ENCODE measurements around the gene TCFL5. TPM values are rescaled to one million over a fixed set of nuclear protein-coding genes. Genes with fewer than 3 reads are reported as not detected.
A peak's percentile ranks its signal among the peaks of the same experiment; 100 is the strongest.

TCFL5 gene
- total RNA-seq, 4 donors from 2014 or later = 15.3 to 26.6 (median 20.6) TPM

DNA sequence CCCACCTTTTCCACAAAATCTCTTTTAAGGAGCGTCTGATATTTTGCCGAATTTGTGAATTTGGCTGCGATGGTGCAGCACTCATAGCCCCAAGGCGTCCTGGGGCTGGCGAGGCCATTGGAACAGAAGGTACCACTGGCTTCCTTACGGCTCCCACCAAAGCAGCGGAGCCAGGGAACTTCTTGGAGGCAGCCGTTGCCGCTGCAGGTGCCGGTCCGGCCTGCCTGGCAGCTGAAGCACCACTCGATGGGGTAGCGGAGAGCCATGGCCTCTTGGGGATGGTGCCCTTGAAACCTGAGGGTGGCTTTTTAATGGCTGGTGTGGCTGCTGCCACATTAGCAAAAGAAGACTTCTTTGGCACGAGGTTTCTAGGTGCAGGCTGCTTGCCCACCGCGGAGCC, 34.9 kb upstream of the TCFL5 start:
- WGBS, 2 donors = 80 to 82% methylated on average over 8 to 13 of the region's 16 CpGs
- peaks cover 16 to 17% of the 10 kb centered on the region in 2 donors for H3K4me1 ChIP-seq
- H3K36me3 ChIP-seq = peaks cover 39 to 41% of the 10 kb centered on the region in 2 donors

DNA sequence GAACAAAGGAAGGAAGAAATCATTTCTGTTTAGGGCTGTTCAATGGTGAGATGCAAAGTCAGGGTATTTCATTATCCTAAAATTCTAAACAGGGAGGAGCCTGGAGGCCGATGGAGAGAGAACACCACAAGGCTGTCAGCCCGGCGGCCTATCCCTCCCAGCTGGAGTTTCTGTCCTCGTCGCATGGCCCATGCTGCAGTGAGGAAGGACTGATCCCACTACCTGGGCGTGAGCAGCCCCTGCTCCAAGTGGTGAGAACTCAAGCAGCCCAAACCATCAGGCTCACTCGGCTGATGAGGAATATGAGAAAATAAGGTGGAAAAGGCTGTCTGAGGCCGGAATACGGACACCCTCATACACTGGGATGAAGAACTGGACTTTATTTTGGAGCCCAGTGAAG, 33.9 kb upstream of the TCFL5 start:
- 91 to 93% methylated on average over 9 of the region's 9 CpGs for WGBS, 2 donors
- TF ChIP-seq, protein P1, sequence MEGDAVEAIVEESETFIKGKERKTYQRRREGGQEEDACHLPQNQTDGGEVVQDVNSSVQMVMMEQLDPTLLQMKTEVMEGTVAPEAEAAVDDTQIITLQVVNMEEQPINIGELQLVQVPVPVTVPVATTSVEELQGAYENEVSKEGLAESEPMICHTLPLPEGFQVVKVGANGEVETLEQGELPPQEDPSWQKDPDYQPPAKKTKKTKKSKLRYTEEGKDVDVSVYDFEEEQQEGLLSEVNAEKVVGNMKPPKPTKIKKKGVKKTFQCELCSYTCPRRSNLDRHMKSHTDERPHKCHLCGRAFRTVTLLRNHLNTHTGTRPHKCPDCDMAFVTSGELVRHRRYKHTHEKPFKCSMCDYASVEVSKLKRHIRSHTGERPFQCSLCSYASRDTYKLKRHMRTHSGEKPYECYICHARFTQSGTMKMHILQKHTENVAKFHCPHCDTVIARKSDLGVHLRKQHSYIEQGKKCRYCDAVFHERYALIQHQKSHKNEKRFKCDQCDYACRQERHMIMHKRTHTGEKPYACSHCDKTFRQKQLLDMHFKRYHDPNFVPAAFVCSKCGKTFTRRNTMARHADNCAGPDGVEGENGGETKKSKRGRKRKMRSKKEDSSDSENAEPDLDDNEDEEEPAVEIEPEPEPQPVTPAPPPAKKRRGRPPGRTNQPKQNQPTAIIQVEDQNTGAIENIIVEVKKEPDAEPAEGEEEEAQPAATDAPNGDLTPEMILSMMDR (IDR thresholded peaks at IDR 0.05) = no peak
- TF ChIP-seq POLR2A (IDR thresholded peaks at IDR 0.05) = no peak
- Histone ChIP-seq H3K36me3 (peaks cover 42 to 50% of the 10 kb centered on the region in 2 donors), H3K4me1 (peaks cover 11 to 16% of the 10 kb centered on the region in 2 donors), H3K27me3 (no peaks in the 10 kb centered on the region), H3K27ac (no peak overlapping the region), H3K9me3 (no peaks in the 10 kb centered on the region), H3K4me3 (replicated peaks in 1 of 3) (no peak overlapping the region)
- no peak for DNase-seq
- intact Hi-C loops (cut with DNase I) = no loop called here

More for the DNA sequence above, 34.9 kb upstream of the TCFL5 start:
- peak; percentile 24 to 25 for DNase-seq
- intact Hi-C loops (cut with DNase I) = no loop called here
- H3K27me3 ChIP-seq = no peaks in the 10 kb centered on the region
- H3K27ac ChIP-seq = no peak overlapping the region
- no peaks in the 10 kb centered on the region for H3K9me3 ChIP-seq
- TF ChIP-seq POLR2A (IDR thresholded peaks at IDR 0.05) = no peak
- TF ChIP-seq, protein P1 (IDR thresholded peaks at IDR 0.05) = no peak
- H3K4me3 ChIP-seq (replicated peaks in 1 of 3) = no peak overlapping the region

DNA sequence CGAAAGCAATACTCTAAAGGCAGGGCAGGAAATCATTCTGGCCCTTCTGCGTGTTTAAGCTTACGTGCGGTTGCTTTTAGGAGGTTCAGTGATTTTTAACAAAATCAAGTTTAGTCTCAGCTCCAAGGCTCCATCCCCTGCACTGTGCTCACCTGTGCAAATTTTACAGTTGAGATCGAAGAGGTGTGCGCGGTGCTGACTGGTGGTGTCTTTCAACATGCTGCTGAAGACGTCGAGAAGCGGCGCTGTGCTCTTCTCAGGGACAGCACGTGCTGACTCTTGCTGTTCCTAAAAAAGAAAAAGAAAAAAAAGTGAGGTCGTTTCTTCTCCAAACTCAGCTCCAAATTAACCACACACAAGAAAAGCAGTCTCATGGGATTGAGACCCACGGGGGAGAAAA, 32.6 kb upstream of the TCFL5 start:
- H3K4me3 ChIP-seq (replicated peaks in 1 of 3) = no peak overlapping the region
- 92 to 95% methylated on average over 14 of the region's 14 CpGs for WGBS, 2 donors
- H3K27ac ChIP-seq = no peak overlapping the region
- peaks cover 55 to 63% of the 10 kb centered on the region in 2 donors for H3K36me3 ChIP-seq
- no peak for DNase-seq
- H3K27me3 ChIP-seq = no peaks in the 10 kb centered on the region
- no peaks in the 10 kb centered on the region for H3K9me3 ChIP-seq
- peaks cover 3 to 5% of the 10 kb centered on the region in 2 donors for H3K4me1 ChIP-seq
- TF ChIP-seq, protein P1 (IDR thresholded peaks at IDR 0.05) = no peak
- no peak for TF ChIP-seq POLR2A (IDR thresholded peaks at IDR 0.05)
- intact Hi-C loops (cut with DNase I) = no loop called here

DNA sequence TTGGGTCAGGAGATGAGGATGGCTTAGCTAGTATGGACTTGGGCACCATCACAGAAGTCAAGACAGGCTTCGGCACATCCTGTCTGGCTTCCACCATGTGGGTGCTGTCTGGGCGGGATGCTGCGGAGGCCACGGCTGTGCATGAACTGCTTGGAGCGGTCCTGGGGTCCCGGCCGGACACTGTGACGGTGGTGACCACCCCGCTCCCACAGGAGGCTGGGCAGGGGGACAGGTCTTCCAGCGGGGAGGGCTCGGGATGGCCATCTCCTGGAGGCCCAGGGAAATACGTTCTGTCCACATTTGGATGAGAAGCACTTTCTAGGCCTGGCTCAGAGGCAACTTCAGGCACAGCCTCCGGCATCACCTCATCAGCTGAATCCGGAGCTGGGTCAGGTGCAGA, 32.1 kb upstream of the TCFL5 start:
- no peak for DNase-seq
- Histone ChIP-seq H3K27ac (no peak overlapping the region), H3K4me3 (replicated peaks in 1 of 3) (no peak overlapping the region), H3K9me3 (no peaks in the 10 kb centered on the region), H3K27me3 (no peaks in the 10 kb centered on the region), H3K4me1 (no peaks in the 10 kb centered on the region), H3K36me3 (peaks cover 61 to 69% of the 10 kb centered on the region in 2 donors)
- intact Hi-C loops (cut with DNase I) = no loop called here
- WGBS, 2 donors = 96 to 100% methylated on average over 3 to 9 of the region's 14 CpGs
- no peak for TF ChIP-seq POLR2A (IDR thresholded peaks at IDR 0.05)
- TF ChIP-seq, protein P1 (IDR thresholded peaks at IDR 0.05) = no peak

DNA sequence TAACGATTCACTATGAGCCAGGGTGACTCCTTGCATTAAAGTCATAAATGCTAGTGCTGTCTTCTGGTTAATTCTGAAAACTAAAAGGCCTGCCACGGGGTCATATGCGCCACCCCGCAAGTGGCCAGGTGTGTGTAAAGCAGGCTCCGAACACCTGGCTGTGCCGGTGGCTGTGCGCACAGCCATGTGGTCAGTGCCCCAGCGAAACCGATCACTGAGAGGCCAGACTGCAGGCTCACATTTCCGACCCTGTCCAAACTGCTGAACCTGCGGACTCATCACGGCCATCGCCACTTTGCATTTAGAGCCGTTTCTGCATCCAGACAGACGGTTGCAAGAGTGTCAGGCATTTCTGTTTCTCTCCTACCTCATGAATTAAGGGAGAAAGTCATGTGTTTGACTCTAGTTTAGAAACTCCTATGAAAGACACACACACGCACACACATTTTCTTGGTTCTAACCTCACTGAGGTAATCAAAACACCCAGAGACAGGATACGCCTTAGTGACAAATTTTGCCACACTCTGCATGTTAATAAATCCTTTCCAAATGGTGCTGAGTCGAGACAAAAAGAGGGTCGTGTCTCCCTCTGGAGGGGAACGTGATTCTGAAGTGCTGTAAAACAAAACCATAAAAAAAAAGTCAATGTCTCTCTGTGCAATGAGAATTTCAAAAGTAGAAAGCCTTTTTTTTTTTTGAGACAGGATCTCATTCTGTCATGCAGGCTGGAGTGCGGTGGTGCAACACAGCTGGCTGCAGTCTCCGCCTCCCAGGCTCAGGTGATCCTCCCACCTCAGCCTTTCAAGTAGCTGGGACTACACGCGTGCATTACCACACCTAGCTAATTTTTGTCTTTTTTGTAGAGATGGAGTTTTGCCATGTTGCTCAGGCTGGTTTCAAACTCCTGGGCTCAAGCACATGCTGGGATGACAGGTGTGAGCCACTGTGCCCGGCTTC, 31.0 kb upstream of the TCFL5 start:
- DNase-seq = no peak
- H3K9me3 ChIP-seq = no peaks in the 10 kb centered on the region
- H3K36me3 ChIP-seq = peaks cover 71 to 80% of the 10 kb centered on the region in 2 donors
- WGBS, 2 donors = 89 to 94% methylated on average over 25 of the region's 25 CpGs
- intact Hi-C loops (cut with DNase I) = no loop called here
- TF ChIP-seq POLR2A (IDR thresholded peaks at IDR 0.05) = no peak
- TF ChIP-seq, protein P1 (IDR thresholded peaks at IDR 0.05) = no peak
- peaks cover 0 to under 1% of the 10 kb centered on the region in 2 donors for H3K4me1 ChIP-seq
- no peak overlapping the region for H3K27ac ChIP-seq
- H3K27me3 ChIP-seq = no peaks in the 10 kb centered on the region
- no peak overlapping the region for H3K4me3 ChIP-seq (replicated peaks in 1 of 3)
